ENCODE measurements around the gene CDKAL1.

DNA sequence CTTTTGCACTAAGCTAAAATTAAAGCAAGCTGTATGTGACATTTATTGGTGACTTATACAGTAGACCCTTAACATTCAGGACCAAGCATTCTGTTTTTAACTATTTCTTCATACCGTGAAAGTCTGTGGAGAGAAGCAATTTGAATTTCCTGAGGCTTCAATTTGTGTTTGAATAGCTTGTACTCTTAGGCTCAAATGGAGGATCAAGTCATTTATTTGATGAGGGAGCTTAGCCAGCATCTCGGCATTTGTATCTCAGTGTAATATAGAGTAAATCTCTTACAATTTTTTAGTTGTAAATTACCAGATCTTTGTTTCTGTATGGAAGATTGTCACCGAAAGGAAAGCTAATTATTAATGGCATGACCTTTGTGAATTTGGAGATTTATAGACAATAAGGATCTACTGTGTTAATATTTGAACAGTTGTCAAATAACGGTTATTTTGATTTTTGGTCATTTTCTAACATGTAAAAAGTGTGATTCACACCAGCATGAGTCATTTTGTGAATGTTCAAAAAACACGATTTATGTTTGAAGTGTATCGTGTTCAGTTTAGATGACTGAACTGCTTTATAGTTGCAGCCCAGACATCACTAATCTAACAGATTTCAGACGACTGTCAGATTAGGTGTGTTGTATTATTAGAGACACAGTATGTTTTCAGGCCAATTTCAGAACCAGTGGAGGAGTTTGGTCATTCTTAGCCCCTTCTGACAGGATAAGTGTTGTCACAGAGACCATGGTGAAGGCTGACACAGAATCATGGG is 332.9 kb downstream of the CDKAL1 start:
- TF ChIP-seq EZH2 (IDR thresholded peaks at IDR 0.05; ENCODE audit: borderline replicate concordance, low read depth, low read length, severe bottlenecking) (no peak), POLR2A (IDR thresholded peaks at IDR 0.05; ENCODE audit: low read depth, low read length) (no peak), CTCF (IDR thresholded peaks at IDR 0.05; ENCODE audit: extremely low read depth in 1 of 2, insufficient read depth in 1 of 2, low read depth in 1 of 2, low read length in 2 of 2) (no peak), MAX (IDR thresholded peaks at IDR 0.05; ENCODE audit: insufficient read depth, insufficient read length) (no peak), JUN (IDR thresholded peaks at IDR 0.05; ENCODE audit: borderline replicate concordance, insufficient read depth, insufficient read length, low read depth) (peak; percentile 29), FOS (IDR thresholded peaks at IDR 0.05; ENCODE audit: borderline replicate concordance, insufficient read depth, low read length) (no peak), POLR2AphosphoS5 (IDR thresholded peaks at IDR 0.05; ENCODE audit: insufficient read depth, low read depth, low read length) (no peak), GATA2 (IDR thresholded peaks at IDR 0.05; ENCODE audit: insufficient read depth, insufficient read length, low read depth, low read length) (no peak), MYC (IDR thresholded peaks at IDR 0.05; ENCODE audit: low read depth, low read length) (no peak)
